ENCODE results near the gene EYS. TPM values are rescaled to one million over a fixed set of nuclear protein-coding genes. Genes with fewer than 3 reads are reported as not detected.

The EYS gene
- total and polyA plus RNA-seq, 9 of the 15 experiments (the other 6 are each of a cell fraction or from before 2014, with no cell fraction given) = 0.03 to 0.36 (median 0.10) TPM; not detected in 2

- H3K9me1 ChIP-seq (ENCODE audit: control insufficient read depth, insufficient read depth, low read length) = no peaks in the 10 kb centered on the region
- ChIA-PET POLR2A (no interaction called here), CTCF (ENCODE audit: low intra/inter-chr PET ratio) (no interaction called here)
- no peaks in the 10 kb centered on the region for H3K4me1 ChIP-seq (replicated peaks in 1 of 2; ENCODE audit: control insufficient read depth in 2 of 2, insufficient read depth in 2 of 2, low read length in 2 of 2)
- DNase-seq (ENCODE audit: extremely low read depth in 1 of 4, low spot score in 3 of 4) (no peak), FAIRE-seq (no peak), ATAC-seq (no peak)
- no peak overlapping the region for H3K4me2 ChIP-seq (ENCODE audit: insufficient read depth, low read length)
- no peak overlapping the region for H3K27ac ChIP-seq (ENCODE audit: extremely low read depth, low read depth, low read length)
- no peaks in the 10 kb centered on the region for H3K36me3 ChIP-seq (ENCODE audit: control insufficient read depth, insufficient read depth, low read length)
- H3K4me3 ChIP-seq = no peak overlapping the region
- H3K9me3 ChIP-seq (replicated peaks; ENCODE audit: control insufficient read depth, insufficient read depth, low read depth, low read length) = no peaks in the 10 kb centered on the region
- no peak overlapping the region for H3K9ac ChIP-seq (ENCODE audit: insufficient read depth in 1 of 2, low read depth in 2 of 2, low read length in 2 of 2)
- no peak overlapping the region for H2AFZ ChIP-seq (ENCODE audit: low read depth, low read length)
- no peaks in the 10 kb centered on the region for H4K20me1 ChIP-seq (replicated peaks; ENCODE audit: control insufficient read depth, insufficient read depth, low read length)
- no peaks in the 10 kb centered on the region for H3K27me3 ChIP-seq (ENCODE audit: control insufficient read depth in 2 of 2, insufficient read depth in 2 of 2, low read length in 2 of 2)
- H3K79me2 ChIP-seq (ENCODE audit: control insufficient read depth, insufficient read depth, low read length) = no peaks in the 10 kb centered on the region
- no TSS peak for BruUV-seq (replicated peaks)
- intact Hi-C loops (cut with micrococcal nuclease) = no loop called here
- in situ Hi-C loops (cut with MboI) = no loop called here
- TF ChIP-seq HDAC3 (IDR thresholded peaks at IDR 0.05; ENCODE audit: borderline replicate concordance, partially characterized antibody) (no peak), TFE3 (CRISPR knock-in tag; IDR thresholded peaks at IDR 0.05) (no peak), ZBED1 (IDR thresholded peaks at IDR 0.05) (no peak), RAD21 (CRISPR knock-in tag; conservative IDR thresholded peaks at IDR 0.05 in 1 of 2, IDR thresholded peaks at IDR 0.05 in 1 of 2) (no peak), ZNF253 (CRISPR knock-in tag; conservative IDR thresholded peaks at IDR 0.05) (no peak), ZNF184 (CRISPR knock-in tag; IDR thresholded peaks at IDR 0.05) (no peak), MYBL2 (IDR thresholded peaks at IDR 0.05; ENCODE audit: low read depth) (no peak), MYBL2 (CRISPR knock-in tag; IDR thresholded peaks at IDR 0.05; ENCODE audit: borderline replicate concordance) (no peak), ARID3B (CRISPR knock-in tag; IDR thresholded peaks at IDR 0.05; ENCODE audit: borderline replicate concordance) (no peak), KLF10 (CRISPR knock-in tag; IDR thresholded peaks at IDR 0.05) (no peak), ZNF12 (CRISPR knock-in tag; IDR thresholded peaks at IDR 0.05) (no peak), ZNF512 (tag; IDR thresholded peaks at IDR 0.05) (no peak), SMARCE1 (IDR thresholded peaks at IDR 0.05) (no peak), CHAMP1 (IDR thresholded peaks at IDR 0.05) (no peak), MAFG (tag; conservative IDR thresholded peaks at IDR 0.05) (no peak), ADNP (tag; IDR thresholded peaks at IDR 0.05) (no peak), MTA1 (IDR thresholded peaks at IDR 0.05; ENCODE audit: borderline replicate concordance) (no peak)
Measured at GRCh38 chr6:63963769-63964315, 1743.2 kb downstream of the EYS start.
